ENCODE measurements around the gene C1orf116.

DNA sequence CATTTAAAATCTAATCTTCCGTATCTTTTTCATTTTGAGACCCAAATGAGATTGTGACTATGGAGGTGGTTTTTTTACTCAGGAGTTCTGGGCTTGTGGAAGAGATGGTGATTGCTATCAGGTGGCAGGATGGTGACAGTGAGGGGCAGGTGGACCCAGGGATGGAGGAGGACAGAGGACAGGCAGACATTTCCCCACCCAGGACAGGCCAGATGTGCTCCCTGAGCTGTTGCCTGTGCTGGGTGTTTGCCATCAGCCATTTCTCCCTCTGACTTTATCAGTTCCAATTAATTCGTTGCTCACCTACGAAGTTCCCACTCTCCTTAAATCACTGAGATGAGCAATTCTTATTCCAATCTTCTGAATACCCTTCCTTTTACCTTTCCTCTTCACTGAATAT lies 26.5 kb downstream of the C1orf116 start:
- TF ChIP-seq, protein P1, sequence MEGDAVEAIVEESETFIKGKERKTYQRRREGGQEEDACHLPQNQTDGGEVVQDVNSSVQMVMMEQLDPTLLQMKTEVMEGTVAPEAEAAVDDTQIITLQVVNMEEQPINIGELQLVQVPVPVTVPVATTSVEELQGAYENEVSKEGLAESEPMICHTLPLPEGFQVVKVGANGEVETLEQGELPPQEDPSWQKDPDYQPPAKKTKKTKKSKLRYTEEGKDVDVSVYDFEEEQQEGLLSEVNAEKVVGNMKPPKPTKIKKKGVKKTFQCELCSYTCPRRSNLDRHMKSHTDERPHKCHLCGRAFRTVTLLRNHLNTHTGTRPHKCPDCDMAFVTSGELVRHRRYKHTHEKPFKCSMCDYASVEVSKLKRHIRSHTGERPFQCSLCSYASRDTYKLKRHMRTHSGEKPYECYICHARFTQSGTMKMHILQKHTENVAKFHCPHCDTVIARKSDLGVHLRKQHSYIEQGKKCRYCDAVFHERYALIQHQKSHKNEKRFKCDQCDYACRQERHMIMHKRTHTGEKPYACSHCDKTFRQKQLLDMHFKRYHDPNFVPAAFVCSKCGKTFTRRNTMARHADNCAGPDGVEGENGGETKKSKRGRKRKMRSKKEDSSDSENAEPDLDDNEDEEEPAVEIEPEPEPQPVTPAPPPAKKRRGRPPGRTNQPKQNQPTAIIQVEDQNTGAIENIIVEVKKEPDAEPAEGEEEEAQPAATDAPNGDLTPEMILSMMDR (IDR thresholded peaks at IDR 0.05), result no peak
- no peak for TF ChIP-seq ZFX (IDR thresholded peaks at IDR 0.05; ENCODE audit: borderline replicate concordance)
